Measurements from ENCODE around the gene RBFOX2.

GRCh38 chr22:36039125-36039524, 10.5 kb upstream of the RBFOX2 start:
- TF ChIP-seq TAF1 (IDR thresholded peaks at IDR 0.05; ENCODE audit: borderline replicate concordance, insufficient read depth, low read length) = no peak
- TF ChIP-seq, protein P1, sequence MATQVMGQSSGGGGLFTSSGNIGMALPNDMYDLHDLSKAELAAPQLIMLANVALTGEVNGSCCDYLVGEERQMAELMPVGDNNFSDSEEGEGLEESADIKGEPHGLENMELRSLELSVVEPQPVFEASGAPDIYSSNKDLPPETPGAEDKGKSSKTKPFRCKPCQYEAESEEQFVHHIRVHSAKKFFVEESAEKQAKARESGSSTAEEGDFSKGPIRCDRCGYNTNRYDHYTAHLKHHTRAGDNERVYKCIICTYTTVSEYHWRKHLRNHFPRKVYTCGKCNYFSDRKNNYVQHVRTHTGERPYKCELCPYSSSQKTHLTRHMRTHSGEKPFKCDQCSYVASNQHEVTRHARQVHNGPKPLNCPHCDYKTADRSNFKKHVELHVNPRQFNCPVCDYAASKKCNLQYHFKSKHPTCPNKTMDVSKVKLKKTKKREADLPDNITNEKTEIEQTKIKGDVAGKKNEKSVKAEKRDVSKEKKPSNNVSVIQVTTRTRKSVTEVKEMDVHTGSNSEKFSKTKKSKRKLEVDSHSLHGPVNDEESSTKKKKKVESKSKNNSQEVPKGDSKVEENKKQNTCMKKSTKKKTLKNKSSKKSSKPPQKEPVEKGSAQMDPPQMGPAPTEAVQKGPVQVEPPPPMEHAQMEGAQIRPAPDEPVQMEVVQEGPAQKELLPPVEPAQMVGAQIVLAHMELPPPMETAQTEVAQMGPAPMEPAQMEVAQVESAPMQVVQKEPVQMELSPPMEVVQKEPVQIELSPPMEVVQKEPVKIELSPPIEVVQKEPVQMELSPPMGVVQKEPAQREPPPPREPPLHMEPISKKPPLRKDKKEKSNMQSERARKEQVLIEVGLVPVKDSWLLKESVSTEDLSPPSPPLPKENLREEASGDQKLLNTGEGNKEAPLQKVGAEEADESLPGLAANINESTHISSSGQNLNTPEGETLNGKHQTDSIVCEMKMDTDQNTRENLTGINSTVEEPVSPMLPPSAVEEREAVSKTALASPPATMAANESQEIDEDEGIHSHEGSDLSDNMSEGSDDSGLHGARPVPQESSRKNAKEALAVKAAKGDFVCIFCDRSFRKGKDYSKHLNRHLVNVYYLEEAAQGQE (IDR thresholded peaks at IDR 0.05; ENCODE audit: insufficient read depth in 1 of 2, low read depth in 2 of 2, low read length in 2 of 2) = no peak
